Heart right ventricle (tissue), 16 donors: ENCODE results near the gene MOB3B. TPM values are rescaled to one million over a fixed set of nuclear protein-coding genes. Genes with fewer than 3 reads are reported as not detected.

ENCODE experiments used
- ATAC-seq, 8 donors: fragments of 200-7000 bp; cut with Tn5 transposase; one replicate each; pipeline ENCODE4 v1.9.1; 2020; ENCODE audit warnings: mild to moderate bottlenecking in 8 of 8, moderate library complexity in 8 of 8, moderate number of reproducible peaks in 1 of 8
- DNase-seq, 2 donors: peaks; one replicate each; pipeline ENCODE4 v3.0.0-alpha.2; 2020
- H3K27ac ChIP-seq, 10 donors: fragments of 200-600 bp; sonication (generic) in 2 of 10; one replicate each; pipeline versions ENCODE4 v1.5.0 to v1.8.0; 2020 to 2022; ENCODE audit warnings: mild to moderate bottlenecking in 3 of 10
- H3K27me3 ChIP-seq, 7 donors: fragments of 200-600 bp; one replicate each; pipeline ENCODE4 v1.8.0; 2021 to 2022; ENCODE audit warnings: mild to moderate bottlenecking in 2 of 7
- H3K36me3 ChIP-seq, 9 donors: fragments of 200-600 bp; sonication (generic) in 1 of 9; one replicate each; pipeline versions ENCODE4 v1.5.0 to v1.8.0; 2020 to 2022; ENCODE audit warnings: mild to moderate bottlenecking in 2 of 9
- H3K4me1 ChIP-seq, 9 donors: fragments of 200-600 bp; sonication (generic) in 1 of 9; one replicate each; pipeline versions ENCODE4 v1.5.0 to v1.8.0; 2020 to 2022; ENCODE audit warnings: mild to moderate bottlenecking in 4 of 9
- H3K4me3 ChIP-seq, 10 donors: fragments of 200-600 bp; sonication (generic) in 2 of 10; one replicate each; pipeline versions ENCODE4 v1.5.0 to v1.8.0; 2020 to 2022; ENCODE audit warnings: mild to moderate bottlenecking in 7 of 10, moderate library complexity in 2 of 10
- H3K9me3 ChIP-seq, 11 donors: fragments of 200-600 bp in 10 of 11; sonication (generic) in 2 of 11; one replicate each; pipeline versions ENCODE4 v1.5.0 to v1.8.0; 2013 to 2022; ENCODE audit warnings: mild to moderate bottlenecking in 2 of 11, control low read depth in 1 of 11, moderate library complexity in 1 of 11
- CTCF ChIP-seq, 9 donors: fragments of 200-600 bp; sonication (generic) in 2 of 9; IDR thresholded peaks; one replicate each; pipeline versions ENCODE4 v1.5.0 to v1.8.0; 2021 to 2022; ENCODE audit warnings: antibody characterized with exemption in 9 of 9, mild to moderate bottlenecking in 5 of 9, moderate library complexity in 1 of 9
- WGBS, 2 donors: extraction: QIAGEN DNeasy Blood & Tissue Kit; methylation state at CpG; one replicate each; pipeline ENCODE4 v1.1.7; 2013; ENCODE audit warnings: inconsistent platforms in 1 of 2; 5-methylcytosine and 5-hydroxymethylcytosine counted together
- intact Hi-C, 10 donors: fragments of 100-400 bp; cut with DNase I; formaldehyde crosslinking; loops; one replicate each; pipeline versions ENCODE4 v1.11.1 to v1.14.2; 2022
- polyA plus RNA-seq, 2 donors: library from polyadenylated mRNA; stranded (reverse); fragments of 200-250 nt; gene quantifications; one replicate each; pipeline ENCODE4 v1.2.3, GENCODE V29; 2013
- total RNA-seq, 10 donors: library from RNA; stranded (reverse); fragmentation: NEBNext Ultra II Directional in 3 of 10; extraction: Animal tissue kit (Norgen Biotek cat#: 25700) in 3 of 10; gene quantifications; one replicate each; pipeline versions ENCODE4 v1.2.1 to v1.2.4, GENCODE V29; 2021 to 2023
- donor health status: Arrhythmogenic right ventricular cardiomyopathy.
- donor health status: ischemic (EF 13 %, LVEDD 7.1; RV severe dilation, severe dysfunction).
- donor health status: healthy with polysubstance abuse.
- donor health status: DM: no; HTN: yes; CAD: no.
- donor health status: DM: no; HTN: no; CAD: no.
- donor health status: ischemic (EF 25% LVEDD 6.9; RV normal size, moderate dysfunction).
- donor health status: ischemic (EF 25% LVEDD 5.7; RV mildly dilated, moderate dysfunction).
- donor health status: healthy.
- donor health status: DM: yes; HTN: yes; CAD: no.
- donor health status: Ischemic cardiomyopathy.
- donor health status: ischemic (EF 35%, LVEDD 5.7; RV mildly dilated, moderate dysfunction).
- donor health status: nonischemic (EF 11% LVEDD 7.7; RV severe dilation, severe dysfunction).
- donor health status: DM: yes; HTN: yes; CAD: no.
- donor health status: PGD.
- donor health status: ischemic (EF 29% LVEDD 5.4; RV normal size, mild dysfunction).
- donor health status: nonischemic (EF 23%, LVEDD 6.1; RV moderate dilation, normal function).

Gene MOB3B
- total and polyA plus RNA-seq, 12 donors: 0.39 to 2.3 (median 1.3) TPM

- H3K36me3 ChIP-seq: peaks cover 0 to 60% (median 8%) of the 10 kb centered on the region in 9 donors
- ATAC-seq (no peak), DNase-seq (no peak)
- H3K27ac ChIP-seq: peak overlapping the region in 1 of 10 donors; percentile 84
- peaks cover 0 to 66% (median 6%) of the 10 kb centered on the region in 9 donors for H3K4me1 ChIP-seq
- 98 to 100% methylated on average over 1 of the region's 1 CpG for WGBS, 2 donors
- no peak overlapping the region for H3K4me3 ChIP-seq
- H3K9me3 ChIP-seq: no peaks in the 10 kb centered on the region
- no peaks in the 10 kb centered on the region for H3K27me3 ChIP-seq
- TF ChIP-seq CTCF (IDR thresholded peaks at IDR 0.05): no peak
- intact Hi-C loops: no loop called here
Measured at GRCh38 chr9:27566118-27566517, 36.5 kb upstream of the MOB3B start.

GRCh38 chr9:27565696-27566095 is 36.1 kb upstream of the MOB3B start:
- intact Hi-C loops: no loop called here
- TF ChIP-seq CTCF (IDR thresholded peaks at IDR 0.05): no peak
- DNase-seq (no peak), ATAC-seq (no peak)
- Histone ChIP-seq H3K27me3 (no peaks in the 10 kb centered on the region), H3K4me1 (peaks cover 0 to 62% (median 6%) of the 10 kb centered on the region in 9 donors), H3K36me3 (peaks cover 0 to 64% (median 11%) of the 10 kb centered on the region in 9 donors), H3K9me3 (no peaks in the 10 kb centered on the region), H3K27ac (peak overlapping the region in 1 of 10 donors; percentile 84), H3K4me3 (no peak overlapping the region)

GRCh38 chr9:27564670-27565069 is 35.1 kb upstream of the MOB3B start:
- WGBS, 2 donors: 88 to 94% methylated on average over 1 of the region's 1 CpG
- peak overlapping the region in 1 of 10 donors; percentile 84 for H3K27ac ChIP-seq
- no peak overlapping the region for H3K4me3 ChIP-seq
- H3K36me3 ChIP-seq: peaks cover 0 to 74% (median 19%) of the 10 kb centered on the region in 9 donors
- H3K9me3 ChIP-seq: no peaks in the 10 kb centered on the region
- intact Hi-C loops: no loop called here
- DNase-seq (no peak), ATAC-seq (peak in 2 of 8 donors; percentile 33 to 40)
- peaks cover 0 to 52% (median 4%) of the 10 kb centered on the region in 9 donors for H3K4me1 ChIP-seq
- no peak for TF ChIP-seq CTCF (IDR thresholded peaks at IDR 0.05)
- H3K27me3 ChIP-seq: no peaks in the 10 kb centered on the region

GRCh38 chr9:27563738-27564430 is 34.3 kb upstream of the MOB3B start:
- ATAC-seq: no peak
- Histone ChIP-seq H3K4me3 (no peak overlapping the region), H3K27me3 (no peaks in the 10 kb centered on the region), H3K36me3 (peaks cover 0 to 82% (median 25%) of the 10 kb centered on the region in 9 donors), H3K4me1 (peaks cover 0 to 44% (median 0%) of the 10 kb centered on the region in 9 donors), H3K9me3 (no peaks in the 10 kb centered on the region), H3K27ac (peak overlapping the region in 1 of 10 donors; percentile 84)
- intact Hi-C loops: no loop called here
- no peak for DNase-seq
- WGBS, 2 donors: 86 to 88% methylated on average over 4 of the region's 4 CpGs
- TF ChIP-seq CTCF (IDR thresholded peaks at IDR 0.05): no peak
